ENCODE measurements around the gene HTR7.
"Not testable (repeated sequence)": the region's sequence is repeated elsewhere in the genome, so short reads cannot be mapped to it uniquely, and the experiment has no call there.

HTR7 gene

DNA sequence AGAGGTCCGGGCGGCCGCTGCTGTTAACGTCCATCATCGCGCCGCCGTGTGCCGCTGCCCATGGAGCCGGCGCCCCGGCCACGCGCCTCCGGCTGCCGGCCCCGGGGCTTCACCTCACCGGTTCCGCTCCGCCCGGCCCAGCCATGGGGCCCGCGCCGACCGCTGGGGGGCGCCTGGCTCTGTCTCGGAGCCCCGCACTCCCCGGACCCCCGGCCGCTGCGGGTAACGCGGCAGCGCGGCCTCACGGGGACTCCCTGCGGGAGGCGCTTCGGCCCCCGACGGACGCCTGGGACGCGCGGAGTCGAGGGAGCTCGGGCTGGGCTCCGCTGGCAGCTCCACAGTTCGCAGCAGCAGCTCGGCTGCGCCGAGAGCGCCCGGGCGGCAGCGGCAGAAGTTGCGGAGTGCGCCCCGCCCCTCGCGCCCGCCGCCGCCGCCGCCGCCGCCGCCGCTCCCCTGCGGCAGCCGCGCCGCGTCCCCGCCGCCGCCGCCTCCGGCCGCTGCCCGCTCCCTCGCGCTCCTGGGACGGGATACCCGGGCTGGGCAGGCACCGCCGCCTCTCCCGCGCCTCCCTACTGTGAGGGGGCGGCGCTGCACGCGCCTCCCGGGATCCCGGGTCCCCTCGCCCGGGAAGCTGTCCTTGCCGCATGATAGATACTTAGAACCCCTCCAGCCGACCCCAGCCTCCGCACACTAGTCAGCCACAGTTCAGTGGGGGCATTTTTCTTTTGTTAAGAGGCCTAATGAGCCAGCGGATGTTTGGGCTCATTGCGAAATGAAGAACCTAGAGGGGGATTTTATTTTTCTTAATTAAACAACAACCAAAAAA is at the start of gene HTR7:
Gene HTR7 (minus strand): TSS at position 405 of the 826 bp plus-strand sequence. CDS start 368 bp downstream, at position 37.
- DNase-seq, result peak in 37 of 58 donors; percentile 10 to 58 (median 30)

DNA sequence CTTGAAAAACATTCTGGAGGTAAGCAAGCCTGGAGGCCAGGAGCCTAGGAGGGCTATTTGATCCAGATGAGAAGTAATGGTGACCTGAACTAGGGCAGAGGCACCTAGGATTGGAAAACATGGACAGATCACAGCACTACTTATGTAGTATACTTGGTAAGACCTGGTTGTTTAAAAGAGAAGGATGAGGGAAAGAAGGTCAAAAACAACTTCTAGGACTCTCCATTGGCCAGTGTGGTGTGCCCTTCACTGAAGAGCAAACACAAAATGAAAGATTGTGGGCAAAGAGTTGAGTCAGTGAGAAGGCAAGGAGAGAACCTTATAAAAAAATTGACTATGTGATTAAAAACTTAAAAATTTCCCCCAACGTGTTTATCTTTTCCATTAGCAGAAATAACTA is 48.8 kb upstream of the HTR7 start:
- DNase-seq, result no peak

DNA sequence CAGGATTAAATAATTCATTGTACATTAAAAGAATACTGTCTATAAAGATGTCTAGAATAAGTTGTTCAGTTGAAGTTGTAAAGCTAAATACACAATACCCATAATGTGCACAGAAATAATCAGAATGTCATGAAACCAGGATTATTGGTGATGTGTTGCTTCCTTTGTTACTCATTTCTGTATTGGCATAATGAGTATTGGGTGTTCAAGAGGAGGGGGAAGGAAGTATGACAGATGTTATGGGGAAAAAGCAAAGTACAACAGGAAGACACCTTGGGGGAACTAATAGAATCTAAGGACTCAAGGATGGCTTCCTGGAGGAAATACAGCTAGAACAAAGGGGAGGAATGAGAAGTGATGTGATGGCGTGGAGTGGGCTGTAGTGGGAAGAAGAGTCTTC is 48.1 kb upstream of the HTR7 start:
- DNase-seq, result no peak

DNA sequence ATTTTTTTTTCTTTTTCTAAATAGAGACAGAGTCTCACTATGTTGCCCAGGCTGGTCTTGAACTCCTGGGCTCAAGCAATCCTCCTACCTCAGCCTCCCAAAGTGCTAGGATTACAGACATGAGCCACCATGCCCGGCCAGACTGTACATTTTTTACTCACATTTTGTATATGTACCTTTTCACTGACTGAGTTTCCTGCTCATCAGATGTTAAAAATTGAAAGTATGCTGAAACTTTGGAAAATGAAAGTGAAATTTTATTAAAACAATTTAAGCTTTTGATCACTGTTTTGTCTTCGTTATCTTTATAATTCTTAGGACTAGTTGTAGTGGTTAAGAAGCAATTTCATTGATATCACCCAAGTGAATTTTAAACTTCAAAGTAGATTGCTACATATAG is 39.1 kb upstream of the HTR7 start:
- DNase-seq, result not testable (repeated sequence)

DNA sequence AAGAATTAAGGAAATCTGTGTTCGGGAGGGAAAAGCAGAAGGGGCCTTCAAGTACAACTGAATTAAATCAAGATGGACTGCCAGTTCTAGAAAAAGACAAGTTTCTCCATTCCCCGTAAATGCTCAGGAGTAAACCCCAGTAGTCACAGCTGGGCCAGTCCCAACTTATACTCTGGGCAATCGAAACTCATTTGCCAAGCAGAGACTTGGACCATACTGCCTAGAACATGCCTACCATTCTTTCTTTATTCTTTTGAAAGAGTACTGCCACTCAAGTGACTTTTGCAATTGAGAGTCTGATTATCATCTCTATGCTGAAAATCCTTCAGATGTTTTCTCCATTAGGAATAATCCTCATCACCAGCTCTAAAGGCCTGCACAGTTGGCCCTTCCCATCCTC is 35.4 kb upstream of the HTR7 start:
- no peak for DNase-seq

DNA sequence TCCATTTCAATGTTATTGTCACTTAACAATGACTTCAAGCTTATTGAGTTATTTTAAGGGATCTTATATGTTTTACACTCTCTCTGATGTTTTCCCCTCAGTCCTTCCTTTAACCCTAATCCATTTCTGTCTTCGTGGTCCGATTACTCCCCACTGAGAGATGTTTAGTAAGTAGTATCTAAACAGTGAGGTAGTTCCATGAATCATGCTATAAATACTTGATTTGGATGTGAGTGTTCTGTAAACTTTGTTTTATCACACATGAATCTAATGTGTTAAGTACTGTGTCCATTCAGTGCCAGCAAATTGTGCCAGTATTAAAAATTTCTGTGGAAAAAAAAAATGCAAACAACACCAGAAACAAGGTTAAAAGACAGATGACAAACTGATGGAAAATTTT is 32.5 kb upstream of the HTR7 start:
- DNase-seq, result no peak

DNA sequence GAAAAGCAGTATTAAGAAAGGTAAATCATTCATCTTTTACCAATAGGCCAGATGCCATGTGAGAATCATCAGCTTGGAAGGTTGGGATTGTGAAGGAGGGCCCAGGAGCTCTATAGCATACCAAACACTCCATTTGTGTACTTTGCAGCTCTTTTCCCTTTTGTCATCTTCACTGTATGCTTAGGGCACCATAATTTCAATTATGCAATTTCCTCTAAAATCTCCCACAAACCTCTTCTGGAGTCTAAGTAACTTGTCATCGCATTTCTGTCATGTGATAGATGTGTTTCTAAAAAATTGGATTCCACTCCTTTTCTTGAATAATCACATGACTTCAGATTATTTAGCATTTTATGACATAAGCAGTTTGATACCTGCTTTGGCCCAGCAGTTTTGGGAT is 31.8 kb upstream of the HTR7 start:
- no peak for DNase-seq

DNA sequence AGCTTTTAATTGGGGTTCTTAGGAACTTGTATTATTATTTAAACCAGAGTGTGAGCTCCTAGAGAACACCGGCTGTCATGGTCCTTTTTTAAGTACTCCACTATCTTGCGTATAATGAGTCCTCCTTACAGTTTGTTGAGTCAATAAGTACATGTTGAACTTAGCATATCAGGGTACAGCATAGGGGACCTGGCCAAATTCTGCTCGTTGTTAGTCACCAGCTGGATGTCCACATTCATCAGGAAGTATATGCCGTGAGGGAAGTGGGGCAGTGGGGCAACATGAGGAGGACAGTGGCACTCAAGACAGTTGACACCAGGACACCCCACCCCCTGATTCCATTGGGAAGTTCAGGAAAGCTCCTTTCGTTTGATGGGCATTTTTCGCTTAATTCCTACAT is 30.5 kb upstream of the HTR7 start:
- no peak for DNase-seq

DNA sequence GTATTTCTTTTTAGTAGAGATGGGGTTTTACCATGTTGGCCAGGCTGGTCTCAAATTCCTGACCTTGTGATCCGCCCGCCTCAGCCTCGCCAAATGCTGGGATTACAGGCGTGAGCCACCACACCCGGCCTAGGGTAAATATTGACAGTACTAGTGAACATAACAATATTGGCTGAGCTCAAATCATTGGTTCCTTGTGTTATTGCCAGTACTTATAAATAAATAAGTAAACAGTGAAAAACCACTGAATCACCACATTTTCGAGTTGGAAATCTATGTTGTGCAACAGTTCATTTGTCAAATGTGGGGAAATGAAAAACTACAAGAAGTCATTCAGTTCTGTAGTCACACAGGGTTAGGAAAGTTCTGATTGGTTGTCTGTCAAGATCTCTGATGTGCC is 29.7 kb upstream of the HTR7 start:
- DNase-seq, result no peak

DNA sequence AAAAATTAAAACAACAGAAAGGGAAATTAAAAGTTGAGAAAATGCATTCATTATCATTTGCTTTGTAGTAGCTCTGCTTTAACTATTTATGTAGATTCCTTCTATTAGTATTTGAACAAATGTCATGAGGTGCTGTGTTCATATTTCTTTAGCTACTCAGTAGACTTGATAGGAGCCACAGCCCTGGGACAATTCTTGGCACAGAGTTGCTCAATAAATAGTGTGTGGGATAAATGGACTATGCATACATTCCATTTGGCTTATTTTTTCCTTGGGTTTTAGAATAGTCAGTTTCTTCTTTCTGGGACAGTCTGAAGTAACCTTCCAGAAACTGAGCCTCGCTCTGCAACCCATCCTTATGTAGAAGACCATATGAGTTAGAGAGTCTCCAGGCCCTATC is 27.3 kb upstream of the HTR7 start:
- no peak for DNase-seq

DNA sequence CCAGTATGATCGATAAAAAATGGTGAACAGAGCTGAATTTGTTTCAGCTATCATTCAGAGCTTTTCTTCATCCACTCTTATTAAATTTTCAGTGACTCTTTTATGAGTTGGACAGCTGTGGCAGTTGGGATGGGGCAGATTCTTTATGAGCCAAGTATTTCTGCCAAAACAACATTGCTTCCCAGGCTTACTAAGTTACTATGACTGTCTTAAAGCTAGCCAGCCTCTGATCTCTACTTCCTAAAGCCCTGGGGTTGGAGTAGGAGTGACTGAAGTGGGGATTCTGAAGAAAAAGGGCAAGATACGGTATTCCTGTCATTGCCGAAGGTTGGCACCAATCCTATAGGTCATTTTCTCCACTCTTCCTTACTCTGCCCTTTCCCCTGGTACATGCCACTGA is 26.6 kb upstream of the HTR7 start:
- DNase-seq, result no peak

DNA sequence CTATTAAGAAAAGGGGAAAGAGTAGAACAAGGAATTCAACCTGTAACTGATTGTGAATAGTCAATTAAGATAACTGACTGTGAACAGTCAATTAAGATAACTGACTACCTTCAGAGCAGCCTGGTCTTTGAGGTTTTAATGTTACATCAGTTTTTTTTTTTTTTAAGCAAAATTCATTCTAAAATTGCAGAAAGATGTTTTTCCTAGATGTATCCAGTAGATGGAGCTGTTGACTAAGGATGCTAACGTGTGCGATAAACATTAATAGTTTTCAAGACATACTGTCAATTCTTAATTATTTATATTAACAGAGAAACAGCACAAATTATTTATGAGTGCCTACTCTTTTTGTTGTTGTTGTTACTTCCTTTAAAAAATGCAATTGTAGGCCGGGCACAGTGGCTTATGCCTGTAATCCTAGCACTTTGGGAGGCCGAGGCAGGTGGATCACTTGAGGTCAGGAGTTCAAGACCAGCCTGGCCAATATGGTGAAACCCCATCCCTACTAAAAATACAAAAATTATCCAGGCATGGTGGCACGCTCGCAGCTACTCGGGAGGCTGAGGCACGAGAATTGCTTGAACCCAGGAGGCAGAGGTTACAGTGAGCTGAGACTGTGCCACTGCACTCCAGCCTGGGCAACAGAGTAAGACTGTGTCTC is 22.4 kb upstream of the HTR7 start:
- DNase-seq, result not testable (repeated sequence)

DNA sequence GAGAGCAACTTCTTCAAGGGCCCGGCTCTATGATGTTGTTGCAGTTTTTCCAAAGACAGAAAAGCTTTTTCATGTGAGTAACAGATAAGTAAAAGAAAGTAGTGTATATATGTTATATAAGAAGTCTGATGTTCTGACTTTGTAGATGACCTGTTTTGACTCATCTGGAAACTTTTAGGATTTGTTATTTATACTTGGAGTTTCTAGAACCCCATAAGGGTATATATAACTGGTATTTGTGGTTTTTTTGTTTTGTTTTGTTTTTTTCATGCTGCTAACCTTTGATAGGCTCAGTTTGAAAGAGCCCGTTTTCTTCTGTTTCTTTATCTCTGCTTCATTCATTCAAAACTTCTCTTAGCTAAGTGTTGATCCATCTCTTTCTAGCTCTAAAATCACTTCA is 21.2 kb upstream of the HTR7 start:
- DNase-seq, result no peak

DNA sequence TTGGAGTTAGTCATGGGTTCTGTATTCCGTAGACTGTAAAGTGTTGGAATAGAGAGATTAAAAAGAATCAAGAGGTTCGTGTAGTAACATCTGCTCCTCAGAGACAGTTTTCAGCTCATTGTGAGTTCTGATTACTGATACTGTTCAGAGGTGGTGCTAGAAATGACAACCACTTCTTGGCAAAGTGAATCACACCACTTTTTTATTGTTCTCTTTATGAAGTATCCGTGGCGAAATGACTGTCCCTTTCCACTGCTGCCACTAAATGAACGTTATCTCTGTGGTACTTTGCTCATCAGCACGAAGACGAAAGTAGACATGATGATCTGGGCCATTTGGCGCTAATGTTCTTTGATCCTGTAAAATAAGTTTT is 14.8 kb upstream of the HTR7 start:
- no peak for DNase-seq

DNA sequence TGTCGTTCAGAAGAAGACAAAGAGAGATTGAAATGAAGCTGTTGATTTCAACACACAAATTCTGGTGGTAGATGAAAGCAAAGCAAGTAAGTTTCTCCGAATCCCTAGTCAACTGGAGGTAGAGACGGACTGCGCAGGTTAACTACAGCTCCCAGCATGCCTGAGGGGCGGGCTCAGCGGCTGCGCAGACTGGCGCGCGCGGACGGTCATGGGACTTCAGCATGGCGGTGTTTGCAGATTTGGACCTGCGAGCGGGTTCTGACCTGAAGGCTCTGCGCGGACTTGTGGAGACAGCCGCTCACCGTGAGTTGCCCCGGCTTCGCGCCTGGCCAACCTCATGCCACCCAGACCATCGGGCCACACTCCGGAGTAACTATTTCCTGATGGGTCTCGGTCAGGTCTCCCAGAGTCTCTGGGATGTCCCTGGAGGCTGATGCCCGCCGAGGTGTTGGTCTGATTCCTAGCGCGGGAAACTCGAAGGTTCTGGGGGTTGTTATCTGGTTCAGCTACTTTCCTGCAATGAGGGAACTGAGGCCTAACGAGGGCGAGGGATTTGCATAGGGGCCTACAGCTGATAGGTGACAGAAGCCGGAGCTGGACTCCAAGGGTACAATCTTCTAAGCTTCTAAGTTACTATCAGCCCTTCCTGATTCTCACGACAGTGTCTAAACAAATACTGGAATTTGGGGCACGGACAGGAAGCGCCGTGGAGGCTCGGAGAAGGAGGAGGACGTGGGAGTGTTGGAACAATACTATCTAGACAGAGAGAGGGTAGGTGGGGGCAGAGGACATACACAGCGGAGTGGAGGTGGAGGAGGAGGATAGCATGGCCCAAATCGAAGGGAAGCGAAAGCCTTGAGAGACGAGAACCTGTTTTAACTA is 14.2 kb upstream of the HTR7 start, which contains the start of gene RPP30:
Gene RPP30 (plus strand): TSS at position 209 of the 882 bp plus-strand sequence. CDS start 13 bp downstream, at position 222.
- DNase-seq, result peak; percentile 22 to 93 (median 82)

DNA sequence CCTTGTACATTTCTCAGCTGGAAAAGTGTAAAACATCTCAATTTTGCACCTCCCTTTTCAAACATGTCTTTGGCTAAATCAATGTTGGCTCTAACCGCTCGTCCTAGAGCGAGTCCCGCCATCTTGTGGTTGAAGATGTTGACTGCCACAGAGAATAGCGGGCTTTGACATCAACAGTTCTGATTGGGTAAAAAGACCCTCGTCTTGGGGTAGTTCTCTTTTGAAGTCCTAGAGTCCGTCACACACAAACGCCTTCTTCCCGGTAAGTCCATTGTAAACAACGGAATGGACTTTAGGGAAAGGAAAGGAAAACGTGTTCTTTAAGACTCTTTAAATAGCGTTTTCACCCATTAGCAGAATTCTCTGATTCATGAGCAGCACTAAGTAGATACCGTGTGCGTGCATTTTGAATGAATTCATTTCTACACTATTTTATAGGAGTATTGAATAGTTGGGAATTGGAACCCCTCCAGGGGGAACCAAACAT is 13.5 kb upstream of the HTR7 start:
- peak in 41 of 58 donors; percentile 3 to 68 (median 28) for DNase-seq

DNA sequence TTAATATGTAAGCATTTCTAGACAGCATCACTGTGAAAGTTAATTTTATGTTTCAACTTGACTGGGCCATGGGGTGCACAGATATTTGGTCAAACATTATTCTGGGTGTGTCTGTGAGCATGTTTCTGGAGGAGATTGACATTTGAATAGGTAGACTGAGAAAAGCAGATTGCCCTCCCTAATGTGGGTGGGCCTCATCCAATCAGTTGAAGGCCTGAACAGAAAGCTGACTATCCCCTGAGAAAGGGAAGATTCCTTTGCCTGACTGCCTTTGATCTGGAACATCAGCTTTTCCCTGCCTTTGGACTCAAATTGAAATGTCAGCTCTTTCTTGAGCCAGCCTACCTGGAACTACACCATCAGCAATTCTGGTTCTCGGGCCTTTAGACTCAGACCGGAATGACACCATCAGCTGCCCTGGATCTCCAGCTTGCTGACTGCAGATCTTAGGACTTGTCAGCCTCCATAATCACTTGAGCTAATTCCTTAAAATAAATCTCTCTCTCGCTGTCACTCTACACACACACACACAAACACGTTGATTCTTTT is 8.3 kb upstream of the HTR7 start:
- no peak for DNase-seq

DNA sequence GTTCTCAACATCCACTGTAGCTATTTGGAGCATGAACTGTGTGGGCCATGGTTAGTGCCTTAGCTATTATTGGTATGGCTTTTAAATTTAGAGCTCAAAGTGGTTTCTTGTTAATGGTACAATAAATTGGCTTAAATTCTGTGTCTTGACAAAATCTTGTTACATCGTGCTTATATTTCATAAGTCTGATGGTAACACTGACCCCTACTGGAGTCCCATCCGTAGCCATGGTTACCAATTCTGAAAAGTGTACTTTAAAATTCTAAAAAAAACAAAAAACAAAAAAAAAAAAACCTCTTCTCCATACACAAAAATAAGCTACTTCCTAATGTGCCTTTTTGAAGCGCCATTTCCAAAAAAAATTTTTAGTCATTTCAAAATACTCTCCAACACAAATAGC is 7.6 kb upstream of the HTR7 start:
- no peak for DNase-seq

DNA sequence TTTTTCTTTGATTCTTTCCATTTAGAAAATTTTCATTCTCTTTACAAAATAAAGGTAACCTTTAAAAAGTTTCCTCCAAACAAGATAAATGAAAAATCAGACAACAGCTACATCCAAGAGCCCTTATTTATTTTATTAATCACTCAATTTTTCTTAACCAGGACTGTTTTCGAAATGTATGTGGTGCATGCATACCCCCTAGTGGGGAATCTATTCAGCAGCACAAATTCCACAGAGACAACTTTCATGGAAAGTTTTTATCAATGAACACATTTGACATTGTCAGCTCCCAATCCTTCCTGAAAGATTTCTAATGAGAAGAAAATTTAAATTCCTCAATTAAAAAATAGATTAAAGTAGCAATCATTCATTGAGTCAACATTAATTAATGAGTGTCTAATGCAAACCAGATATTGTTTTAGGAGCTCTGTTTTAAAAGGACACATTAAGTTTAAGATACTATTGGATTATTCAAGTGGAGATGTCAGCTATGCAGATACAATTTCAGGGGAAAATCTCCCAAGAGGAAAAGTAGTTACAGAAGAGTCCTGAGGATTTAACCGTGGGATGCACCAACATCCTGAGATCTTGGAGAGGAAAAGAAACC is 5.2 kb upstream of the HTR7 start:
- no peak for DNase-seq

DNA sequence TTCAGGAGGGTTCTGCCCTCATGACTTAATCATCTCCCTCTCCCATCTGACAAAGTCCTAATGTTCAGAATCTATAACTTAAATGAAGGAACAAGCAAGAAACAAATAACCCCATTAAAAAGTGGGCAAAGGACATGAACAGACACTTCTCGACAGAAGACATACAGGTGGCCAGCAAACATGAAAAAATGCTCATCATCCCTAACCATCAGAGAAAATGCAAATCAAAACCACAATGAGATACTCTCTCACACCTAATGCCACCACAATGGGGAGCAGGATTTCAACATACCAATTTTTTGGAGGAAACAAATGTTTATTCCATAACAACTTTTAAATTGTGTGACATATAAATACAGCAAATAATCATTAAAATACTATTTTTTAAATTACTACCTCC is 3.0 kb upstream of the HTR7 start:
- DNase-seq, result no peak

DNA sequence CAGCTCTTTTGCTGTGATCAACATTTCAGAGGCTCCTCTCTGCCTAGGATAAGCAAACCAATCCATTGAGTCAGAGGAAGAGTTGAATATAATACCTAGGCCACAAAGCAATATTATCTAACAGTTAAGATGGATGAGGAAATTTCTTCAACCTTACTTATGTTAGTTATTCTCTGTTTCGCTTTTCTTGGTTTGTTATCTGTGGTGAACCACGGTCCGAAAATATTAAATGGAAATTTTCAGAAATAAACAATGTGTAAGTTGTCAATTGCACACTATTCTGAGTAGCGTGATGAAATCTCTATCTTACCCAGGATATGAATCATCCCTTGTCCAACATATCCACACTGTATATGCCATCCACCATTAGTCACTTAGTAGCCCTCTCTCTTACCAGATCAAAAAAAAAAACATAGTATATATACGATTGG is 1.5 kb upstream of the HTR7 start:
- no peak for DNase-seq
